SKM-1 treated with dmso at 0.1 percent for 144 hours (cell line): Measurements from ENCODE around the gene APOH.
"Not testable (repeated sequence)": the region's sequence is repeated elsewhere in the genome, so short reads cannot be mapped to it uniquely, and the experiment has no call there.

Experiments
- DNase-seq: peaks from one replicate; lab custom pipeline; 2025; ENCODE audit not compliant: unreplicated experiment; lab: John Stamatoyannopoulos, UW

APOH gene

GRCh38 chr17:66228887-66229782, at the start of gene APOH:
Gene APOH, minus strand, starts transcription at chr17:66229415. Its CDS starts 36 bp downstream, at chr17:66229379.
- DNase-seq, result no peak

- no peak for DNase-seq
Observed at GRCh38 chr17:66277191-66277590, 48.0 kb upstream of the APOH start.

GRCh38 chr17:66276328-66276937, 47.2 kb upstream of the APOH start:
- no peak for DNase-seq

GRCh38 chr17:66275651-66276050, 46.4 kb upstream of the APOH start:
- no peak for DNase-seq

GRCh38 chr17:66273586-66273848, 44.3 kb upstream of the APOH start:
- DNase-seq, result no peak

- no peak for DNase-seq
Observed at GRCh38 chr17:66272811-66273585, 43.8 kb upstream of the APOH start.

- no peak for DNase-seq
Observed at GRCh38 chr17:66271512-66271911, 42.3 kb upstream of the APOH start.

- no peak for DNase-seq
Observed at GRCh38 chr17:66270106-66270505, 40.9 kb upstream of the APOH start.

GRCh38 chr17:66268247-66268927, 39.2 kb upstream of the APOH start:
- no peak for DNase-seq

- DNase-seq, result no peak
Observed at GRCh38 chr17:66264696-66265095, 35.5 kb upstream of the APOH start.

- no peak for DNase-seq
Observed at GRCh38 chr17:66262767-66263166, 33.6 kb upstream of the APOH start.

- DNase-seq, result no peak
Observed at GRCh38 chr17:66260688-66261087, 31.5 kb upstream of the APOH start.

- DNase-seq, result no peak
Observed at GRCh38 chr17:66260275-66260674, 31.1 kb upstream of the APOH start.

GRCh38 chr17:66255527-66255971, 26.3 kb upstream of the APOH start:
- DNase-seq, result no peak

GRCh38 chr17:66255112-66255511, 25.9 kb upstream of the APOH start:
- peak; percentile 33 for DNase-seq

- not testable (repeated sequence) for DNase-seq
Observed at GRCh38 chr17:66253458-66253857, 24.2 kb upstream of the APOH start.

- no peak for DNase-seq
Observed at GRCh38 chr17:66250686-66251085, 21.5 kb upstream of the APOH start.

GRCh38 chr17:66248285-66248684, 19.1 kb upstream of the APOH start:
- no peak for DNase-seq

- DNase-seq, result no peak
Observed at GRCh38 chr17:66241839-66242238, 12.6 kb upstream of the APOH start.

GRCh38 chr17:66240630-66241029, 11.4 kb upstream of the APOH start:
- no peak for DNase-seq

- DNase-seq, result no peak
Observed at GRCh38 chr17:66240013-66240412, 10.8 kb upstream of the APOH start.
